Choroid plexus epithelial cell (primary cell): ENCODE measurements around the gene LAMTOR2.
"Not testable (repeated sequence)": the region's sequence is repeated elsewhere in the genome, so short reads cannot be mapped to it uniquely, and the experiment has no call there.

ENCODE experiments used
- DNase-seq: peaks from one replicate; pipeline ENCODE4 v3.0.0-alpha.2; 2010; ENCODE audit warnings: low read depth
- H3K4me3 ChIP-seq: 2 replicates; pipeline ENCODE4 v1.5.1; 2011; ENCODE audit warnings: low read depth, mild to moderate bottlenecking, control low read depth, low read length, moderate library complexity
- CTCF ChIP-seq: conservative IDR thresholded peaks from 2 replicates; pipeline ENCODE4 v1.5.1; 2011; ENCODE audit warnings: low read depth, mild to moderate bottlenecking, control low read depth, inconsistent platforms, low read length, moderate library complexity

The LAMTOR2 gene

GRCh38 chr1:156063997-156064285, 9.4 kb downstream of the LAMTOR2 start:
- no peak overlapping the region for H3K4me3 ChIP-seq
- no peak for TF ChIP-seq CTCF
- peak; percentile 92 for DNase-seq

GRCh38 chr1:156064615-156065014, 10.0 kb downstream of the LAMTOR2 start:
- no peak overlapping the region for H3K4me3 ChIP-seq
- DNase-seq: no peak
- TF ChIP-seq CTCF: no peak

GRCh38 chr1:156065212-156065611, 10.6 kb downstream of the LAMTOR2 start:
- TF ChIP-seq CTCF: no peak
- no peak overlapping the region for H3K4me3 ChIP-seq
- DNase-seq: no peak

GRCh38 chr1:156065871-156066270, 11.3 kb downstream of the LAMTOR2 start:
- H3K4me3 ChIP-seq: no peak overlapping the region
- DNase-seq: no peak
- TF ChIP-seq CTCF: no peak

- no peak overlapping the region for H3K4me3 ChIP-seq
- TF ChIP-seq CTCF: no peak
- no peak for DNase-seq
Observed at GRCh38 chr1:156067262-156067661, 12.7 kb downstream of the LAMTOR2 start.

- no peak overlapping the region for H3K4me3 ChIP-seq
- no peak for DNase-seq
- TF ChIP-seq CTCF: no peak
Observed at GRCh38 chr1:156069490-156070455, 15.2 kb downstream of the LAMTOR2 start.

- DNase-seq: no peak
- no peak for TF ChIP-seq CTCF
- H3K4me3 ChIP-seq: no peak overlapping the region
Observed at GRCh38 chr1:156070548-156070947, 16.0 kb downstream of the LAMTOR2 start.

GRCh38 chr1:156071332-156071816, 16.8 kb downstream of the LAMTOR2 start:
- DNase-seq, H3K4me3 ChIP-seq: not testable (repeated sequence)
